CD8-positive, alpha-beta memory T cell (primary cell): ENCODE results near the gene BEGAIN. TPM values are rescaled to one million over a fixed set of nuclear protein-coding genes. Genes with fewer than 3 reads are reported as not detected.
A peak's percentile ranks its signal among the peaks of the same experiment; 100 is the strongest.

Source experiments
- CTCF ChIA-PET: fragments of 350-600 bp; sonication (Branson Sonifier 250); formaldehyde crosslinking; loops from one replicate; lab custom pipeline; 2021; ENCODE audit warnings: antibody characterized with exemption; lab: Charles Lee
- POLR2A ChIA-PET: fragments of 350-600 bp; sonication (Branson Sonifier 250); formaldehyde crosslinking; loops from one replicate; lab custom pipeline; 2021; ENCODE audit warnings: antibody characterized with exemption; lab: Charles Lee
- DNase-seq, 5 donors: peaks; one replicate each; pipeline versions ENCODE4 v3.0.0 to v3.0.0-alpha.2; 2020 to 2022; ENCODE audit warnings: mixed read lengths in 1 of 5
- H3K27ac ChIP-seq: one replicate; pipeline ENCODE4 v1.7.0; 2013; ENCODE audit warnings: low read depth, mild to moderate bottlenecking, low read length, moderate library complexity
- H3K27me3 ChIP-seq: 2 replicates; pipeline ENCODE4 v1.7.0; 2013; ENCODE audit warnings: low read length, mild to moderate bottlenecking; ENCODE audit not compliant: insufficient read depth, poor library complexity, severe bottlenecking
- H3K36me3 ChIP-seq: 2 replicates; pipeline ENCODE4 v1.7.0; 2013; ENCODE audit warnings: mild to moderate bottlenecking, low read length, moderate library complexity; ENCODE audit not compliant: insufficient read depth
- H3K4me1 ChIP-seq: 2 replicates; pipeline ENCODE4 v1.7.0; 2013; ENCODE audit warnings: mild to moderate bottlenecking, low read length, moderate library complexity; ENCODE audit not compliant: insufficient read depth
- H3K4me3 ChIP-seq: 2 replicates; pipeline ENCODE4 v1.7.0; 2013; ENCODE audit warnings: mild to moderate bottlenecking, low read length
- H3K9me3 ChIP-seq: 2 replicates; pipeline ENCODE4 v1.7.0; 2013; ENCODE audit warnings: mild to moderate bottlenecking, low read length
- H3K27ac Mint-ChIP-seq, 8 donors: one replicate each; pipeline ENCODE4 v1.8.0; 2020 to 2021; ENCODE audit warnings: mixed read lengths in 8 of 8, mild to moderate bottlenecking in 6 of 8, inconsistent platforms in 3 of 8, moderate library complexity in 3 of 8
- H3K27me3 Mint-ChIP-seq, 2 donors: one replicate each; pipeline ENCODE4 v1.8.0; 2020 to 2021; ENCODE audit warnings: mixed read lengths in 2 of 2, mild to moderate bottlenecking in 1 of 2, moderate library complexity in 1 of 2
- H3K36me3 Mint-ChIP-seq, 3 donors: one replicate each; pipeline ENCODE4 v1.8.0; 2020 to 2021; ENCODE audit warnings: mixed read lengths in 3 of 3, inconsistent platforms in 1 of 3, mild to moderate bottlenecking in 1 of 3
- H3K4me1 Mint-ChIP-seq, 3 donors: one replicate each; pipeline ENCODE4 v1.8.0; 2020 to 2021; ENCODE audit warnings: mixed read lengths in 3 of 3, inconsistent platforms in 1 of 3, mild to moderate bottlenecking in 1 of 3
- H3K4me3 Mint-ChIP-seq, 7 donors: one replicate each; pipeline ENCODE4 v1.8.0; 2020 to 2021; ENCODE audit warnings: mixed read lengths in 7 of 7, mild to moderate bottlenecking in 6 of 7, moderate library complexity in 4 of 7, inconsistent platforms in 2 of 7
- H3K9me3 Mint-ChIP-seq, 5 donors: one replicate each; pipeline ENCODE4 v1.8.0; 2020 to 2022; ENCODE audit warnings: mixed read lengths in 5 of 5, mild to moderate bottlenecking in 3 of 5, moderate library complexity in 2 of 5, inconsistent platforms in 1 of 5
- polyA plus RNA-seq: library from polyadenylated mRNA; unstranded; fragments of 300-500 nt; fragmentation: Illumina TruSeq; gene quantifications from one replicate; pipeline ENCODE4 v1.2.3, GENCODE V29; 2021
- total RNA-seq, 2 experiments: library from RNA; stranded (reverse); gene quantifications; one replicate each; pipeline ENCODE4 v1.2.3, GENCODE V29; 2021

The BEGAIN gene
- total and polyA plus RNA-seq, 3 experiments from 2014 or later, result 0.26 to 2.4 (median 2.4) TPM

GRCh38 chr14:100587763-100588411 lies 670 bp upstream of the BEGAIN start:
- Mint-ChIP-seq H3K27me3 (peaks cover 22 to 34% of the 10 kb centered on the region in 2 donors), H3K4me1 (peaks cover 0 to 7% (median 6%) of the 10 kb centered on the region in 3 donors), H3K4me3 (peak overlapping the region; percentile 34 to 76 (median 65)), H3K27ac (peak overlapping the region in 1 of 8 donors; percentile 77), H3K9me3 (no peaks in the 10 kb centered on the region), H3K36me3 (no peaks in the 10 kb centered on the region)
- H3K27ac ChIP-seq, result no peak overlapping the region
- POLR2A ChIA-PET, result interaction anchor here (0.6 kb wide), 1 partner anchor 42 kb away, joined by 3 read pairs; no protein-coding TSS in a partner anchor
- no peaks in the 10 kb centered on the region for H3K36me3 ChIP-seq
- H3K4me3 ChIP-seq, result no peak overlapping the region
- peaks cover 4% of the 10 kb centered on the region for H3K27me3 ChIP-seq
- H3K4me1 ChIP-seq, result no peaks in the 10 kb centered on the region
- DNase-seq, result no peak
- CTCF ChIA-PET, result interaction anchor here (0.8 kb wide), 1 partner anchor 58 kb away, joined by 4 read pairs; no protein-coding TSS in a partner anchor
- no peaks in the 10 kb centered on the region for H3K9me3 ChIP-seq

GRCh38 chr14:100586403-100587085 lies 673 bp downstream of the BEGAIN start:
- DNase-seq, result peak in 1 of 5 donors; percentile 41
- H3K4me3 ChIP-seq, result peak overlapping the region; percentile 39
- CTCF ChIA-PET, result no interaction called here
- peaks cover 0 to 7% (median 6%) of the 10 kb centered on the region in 3 donors for H3K4me1 Mint-ChIP-seq
- H3K4me3 Mint-ChIP-seq, result peak overlapping the region in 5 of 7 donors; percentile 13 to 62 (median 25)
- H3K4me1 ChIP-seq, result no peaks in the 10 kb centered on the region
- no peaks in the 10 kb centered on the region for H3K36me3 Mint-ChIP-seq
- no peaks in the 10 kb centered on the region for H3K36me3 ChIP-seq
- peaks cover 22 to 26% of the 10 kb centered on the region in 2 donors for H3K27me3 Mint-ChIP-seq
- H3K9me3 ChIP-seq, result no peaks in the 10 kb centered on the region
- no peaks in the 10 kb centered on the region for H3K9me3 Mint-ChIP-seq
- no peak overlapping the region for H3K27ac ChIP-seq
- H3K27me3 ChIP-seq, result peaks cover 4% of the 10 kb centered on the region
- H3K27ac Mint-ChIP-seq, result no peak overlapping the region
- POLR2A ChIA-PET, result no interaction called here

DNA sequence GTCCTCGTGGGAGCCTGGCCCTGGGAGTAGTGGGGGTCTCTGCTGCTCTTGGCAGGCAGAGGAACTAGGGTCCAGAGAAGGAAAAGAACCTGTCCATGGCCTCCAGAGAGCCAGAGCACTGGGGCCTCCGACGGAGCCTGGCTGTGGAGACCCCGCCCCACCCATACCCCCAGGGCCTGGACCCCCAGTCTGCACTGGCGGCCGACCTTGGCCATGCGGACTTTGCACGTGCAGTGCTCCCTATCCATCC lies 1.1 kb downstream of the BEGAIN start:
- H3K4me3 ChIP-seq, result peak overlapping the region; percentile 39

GRCh38 chr14:100585448-100586152 lies 1.6 kb downstream of the BEGAIN start:
- no peaks in the 10 kb centered on the region for H3K9me3 Mint-ChIP-seq
- Histone ChIP-seq H3K4me1 (no peaks in the 10 kb centered on the region), H3K27me3 (peaks cover 4% of the 10 kb centered on the region), H3K9me3 (no peaks in the 10 kb centered on the region), H3K4me3 (no peak overlapping the region), H3K27ac (no peak overlapping the region), H3K36me3 (no peaks in the 10 kb centered on the region)
- DNase-seq, result peak in 1 of 5 donors; percentile 38
- POLR2A ChIA-PET, result no interaction called here
- H3K36me3 Mint-ChIP-seq, result no peaks in the 10 kb centered on the region
- H3K27ac Mint-ChIP-seq, result no peak overlapping the region
- peaks cover 0 to 7% (median 6%) of the 10 kb centered on the region in 3 donors for H3K4me1 Mint-ChIP-seq
- peaks cover 18 to 22% of the 10 kb centered on the region in 2 donors for H3K27me3 Mint-ChIP-seq
- H3K4me3 Mint-ChIP-seq, result peak overlapping the region in 6 of 7 donors; percentile 41 to 62 (median 56)
- CTCF ChIA-PET, result no interaction called here

More for the DNA sequence above, 1.1 kb downstream of the BEGAIN start:
- peaks cover 4% of the 10 kb centered on the region for H3K27me3 ChIP-seq
- DNase-seq, result no peak
- Mint-ChIP-seq H3K4me1 (peaks cover 0 to 7% (median 6%) of the 10 kb centered on the region in 3 donors), H3K9me3 (no peaks in the 10 kb centered on the region), H3K27ac (no peak overlapping the region), H3K36me3 (no peaks in the 10 kb centered on the region), H3K27me3 (peaks cover 22 to 23% of the 10 kb centered on the region in 2 donors), H3K4me3 (peak overlapping the region in 5 of 7 donors; percentile 13 to 62 (median 54))
- no peaks in the 10 kb centered on the region for H3K4me1 ChIP-seq
- H3K9me3 ChIP-seq, result no peaks in the 10 kb centered on the region
- no peak overlapping the region for H3K27ac ChIP-seq
- POLR2A ChIA-PET, result no interaction called here
- H3K36me3 ChIP-seq, result no peaks in the 10 kb centered on the region
- CTCF ChIA-PET, result no interaction called here

DNA sequence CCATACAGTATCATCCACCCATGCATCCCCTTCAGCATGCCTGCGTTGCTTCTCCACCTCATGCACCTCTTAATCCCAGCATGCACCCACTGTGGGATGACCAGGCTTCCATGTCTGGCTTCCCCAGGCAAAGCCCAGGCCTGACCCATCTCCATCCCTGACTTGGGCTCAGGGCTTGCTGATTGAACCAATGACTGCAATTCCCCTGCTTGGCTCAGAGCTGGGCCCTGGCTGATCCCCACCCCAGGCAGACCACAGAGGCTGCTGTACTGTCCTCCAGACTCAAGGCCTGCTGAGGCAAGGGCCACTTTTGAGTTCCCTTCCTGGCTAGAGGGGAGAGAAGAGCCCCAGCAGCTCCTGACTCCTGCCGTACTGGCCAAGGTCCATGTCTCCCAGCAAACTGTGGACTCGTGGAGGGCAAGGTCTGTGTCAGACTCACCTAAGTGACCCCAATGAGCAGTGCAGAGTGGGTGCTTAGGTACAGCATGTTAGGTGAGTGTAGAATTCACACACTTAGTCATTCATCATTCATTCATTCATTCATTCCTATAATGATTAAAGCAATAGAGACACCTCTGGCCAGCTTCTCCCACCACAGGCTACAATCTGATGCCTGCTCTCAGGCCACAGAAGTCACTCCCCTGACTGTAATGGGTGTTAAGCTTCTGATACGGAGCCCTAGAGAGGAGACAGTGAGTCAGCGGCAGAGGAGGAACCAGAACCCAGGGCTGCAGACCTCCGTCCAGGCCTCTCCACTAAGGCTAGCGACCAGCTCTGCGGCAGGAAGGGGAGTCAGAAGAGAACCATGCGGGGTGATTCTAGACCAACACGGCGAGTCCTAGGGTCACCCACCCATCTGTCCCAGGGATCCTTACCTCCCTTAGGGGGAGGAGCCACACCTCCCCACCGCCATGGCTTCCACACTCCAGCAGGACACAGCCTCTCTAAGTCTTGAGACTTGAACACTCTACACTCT lies 2.9 kb downstream of the BEGAIN start:
- no peak overlapping the region for H3K27ac Mint-ChIP-seq
- DNase-seq, result peak in 1 of 5 donors; percentile 26
- H3K4me1 ChIP-seq, result no peaks in the 10 kb centered on the region
- H3K36me3 Mint-ChIP-seq, result no peaks in the 10 kb centered on the region
- peaks cover 6 to 15% of the 10 kb centered on the region in 2 donors for H3K27me3 Mint-ChIP-seq
- no peak overlapping the region for H3K27ac ChIP-seq
- CTCF ChIA-PET, result no interaction called here
- no peaks in the 10 kb centered on the region for H3K36me3 ChIP-seq
- POLR2A ChIA-PET, result no interaction called here
- no peaks in the 10 kb centered on the region for H3K9me3 ChIP-seq
- H3K4me3 ChIP-seq, result no peak overlapping the region
- H3K4me1 Mint-ChIP-seq, result peaks cover 0 to 7% (median 6%) of the 10 kb centered on the region in 3 donors
- H3K4me3 Mint-ChIP-seq, result no peak overlapping the region
- no peaks in the 10 kb centered on the region for H3K9me3 Mint-ChIP-seq
- H3K27me3 ChIP-seq, result peaks cover 4% of the 10 kb centered on the region

DNA sequence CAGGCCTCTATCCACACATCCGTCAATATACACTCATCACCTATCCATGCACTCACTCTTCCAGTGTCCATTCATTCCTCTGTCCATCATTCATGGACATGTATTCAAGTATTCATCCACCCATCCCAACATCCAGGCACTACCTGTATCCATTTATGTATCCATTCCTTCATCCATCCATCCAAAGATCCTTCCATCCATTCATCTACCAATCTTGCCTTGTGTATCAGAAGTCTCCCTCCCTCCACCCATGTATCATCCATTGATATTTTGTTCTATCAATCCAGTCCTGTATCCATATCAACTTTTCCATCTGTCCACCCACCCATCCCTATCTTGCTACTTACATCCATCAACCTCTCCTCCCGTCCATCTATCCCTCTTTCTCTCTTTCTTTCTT lies 4.0 kb downstream of the BEGAIN start:
- no peak for DNase-seq
- Mint-ChIP-seq H3K27ac (no peak overlapping the region), H3K4me3 (no peak overlapping the region), H3K36me3 (no peaks in the 10 kb centered on the region), H3K4me1 (peaks cover 0 to 7% (median 6%) of the 10 kb centered on the region in 3 donors), H3K27me3 (peaks cover 1 to 12% of the 10 kb centered on the region in 2 donors), H3K9me3 (no peaks in the 10 kb centered on the region)
- POLR2A ChIA-PET, result no interaction called here
- H3K36me3 ChIP-seq, result no peaks in the 10 kb centered on the region
- H3K4me1 ChIP-seq, result no peaks in the 10 kb centered on the region
- H3K9me3 ChIP-seq, result no peaks in the 10 kb centered on the region
- peaks cover 4% of the 10 kb centered on the region for H3K27me3 ChIP-seq
- CTCF ChIA-PET, result no interaction called here
- no peak overlapping the region for H3K27ac ChIP-seq
- no peak overlapping the region for H3K4me3 ChIP-seq

- Histone ChIP-seq H3K9me3 (no peaks in the 10 kb centered on the region), H3K36me3 (no peaks in the 10 kb centered on the region), H3K27ac (no peak overlapping the region), H3K27me3 (no peaks in the 10 kb centered on the region), H3K4me3 (no peak overlapping the region), H3K4me1 (no peaks in the 10 kb centered on the region)
- no peaks in the 10 kb centered on the region for H3K36me3 Mint-ChIP-seq
- POLR2A ChIA-PET, result no interaction called here
- CTCF ChIA-PET, result no interaction called here
- H3K27ac Mint-ChIP-seq, result no peak overlapping the region
- no peak overlapping the region for H3K4me3 Mint-ChIP-seq
- H3K4me1 Mint-ChIP-seq, result peaks cover 0 to 4% (median 2%) of the 10 kb centered on the region in 3 donors
- DNase-seq, result peak in 1 of 5 donors; percentile 41
- H3K27me3 Mint-ChIP-seq, result peaks cover 0 to 6% of the 10 kb centered on the region in 2 donors
- H3K9me3 Mint-ChIP-seq, result no peaks in the 10 kb centered on the region
Measured at GRCh38 chr14:100582496-100583165, 4.6 kb downstream of the BEGAIN start.
